ENCODE results near the gene CYLC2. TPM values are rescaled to one million over a fixed set of nuclear protein-coding genes. Genes with fewer than 3 reads are reported as not detected.

The CYLC2 gene, protein sequence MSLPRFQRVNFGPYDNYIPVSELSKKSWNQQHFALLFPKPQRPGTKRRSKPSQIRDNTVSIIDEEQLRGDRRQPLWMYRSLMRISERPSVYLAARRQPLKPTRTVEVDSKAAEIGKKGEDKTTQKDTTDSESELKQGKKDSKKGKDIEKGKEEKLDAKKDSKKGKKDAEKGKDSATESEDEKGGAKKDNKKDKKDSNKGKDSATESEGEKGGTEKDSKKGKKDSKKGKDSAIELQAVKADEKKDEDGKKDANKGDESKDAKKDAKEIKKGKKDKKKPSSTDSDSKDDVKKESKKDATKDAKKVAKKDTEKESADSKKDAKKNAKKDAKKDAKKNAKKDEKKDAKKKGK
- total RNA-seq (2014; rRNA removed; shearing (Covaris generic)): not detected in 2 replicates

DNA sequence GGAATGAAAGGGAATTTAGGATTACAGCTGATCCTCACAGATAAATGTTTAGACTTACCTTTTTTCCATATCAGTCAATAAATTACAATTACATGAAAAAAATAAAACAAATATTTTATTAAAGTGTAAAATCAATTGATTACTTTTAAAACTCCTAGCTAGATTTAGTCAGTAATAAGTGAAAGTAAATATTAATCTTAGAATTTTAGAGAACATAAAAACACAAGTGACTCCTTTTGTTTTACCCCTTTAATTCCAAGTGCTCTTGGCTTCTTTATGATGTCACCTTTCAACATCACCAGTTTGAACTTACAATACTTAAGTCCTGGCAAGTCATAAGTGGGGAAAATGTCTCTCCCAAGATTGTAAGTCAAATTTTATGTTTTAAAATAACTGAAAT lies at the start of gene CYLC2:
Gene CYLC2 (plus strand): TSS at position 301 of the 400 bp plus-strand sequence. CDS start 48 bp downstream, at position 349.
- no peak for DNase-seq (ENCODE audit: low spot score)

DNA sequence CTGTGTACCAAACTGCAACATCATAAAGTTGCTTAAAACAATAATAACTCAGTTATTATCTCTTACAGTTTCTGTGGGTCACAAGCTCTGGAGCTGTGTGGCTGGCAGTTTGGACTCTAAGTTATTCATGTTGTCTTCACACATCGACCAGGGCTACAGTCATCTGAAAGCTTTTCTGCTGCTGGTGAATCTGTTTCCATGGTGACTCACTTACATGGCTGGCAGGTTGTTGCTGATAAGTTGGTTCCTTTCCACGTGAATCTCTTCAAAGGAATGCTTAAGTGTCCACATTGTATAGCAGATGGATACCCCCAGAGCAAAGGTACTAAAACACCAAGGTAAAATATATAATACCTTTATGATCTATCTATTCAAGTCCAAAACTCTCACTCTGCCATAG lies 44.8 kb upstream of the CYLC2 start:
- peak; percentile 9 for DNase-seq (ENCODE audit: low spot score)

DNA sequence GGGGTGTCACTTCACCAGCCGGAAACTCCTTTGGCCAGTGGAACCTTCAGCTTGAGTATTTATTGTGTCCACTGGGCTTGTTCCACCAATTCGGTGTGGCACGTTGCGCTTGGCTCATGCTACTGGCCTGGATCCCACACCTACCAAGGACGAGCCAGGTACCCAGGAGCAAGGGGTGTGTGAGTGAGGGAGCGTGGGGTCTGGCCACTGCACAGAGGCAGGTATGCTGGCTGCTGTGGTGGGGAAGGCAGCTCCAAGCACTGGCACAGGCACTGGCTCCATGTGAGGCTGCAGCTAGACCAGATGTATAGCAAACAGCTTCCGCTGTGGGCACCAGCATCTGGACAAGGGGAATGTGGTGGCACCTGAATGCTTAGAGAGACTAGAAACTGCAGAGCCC lies 28.1 kb upstream of the CYLC2 start:
- DNase-seq (ENCODE audit: low spot score): no peak

DNA sequence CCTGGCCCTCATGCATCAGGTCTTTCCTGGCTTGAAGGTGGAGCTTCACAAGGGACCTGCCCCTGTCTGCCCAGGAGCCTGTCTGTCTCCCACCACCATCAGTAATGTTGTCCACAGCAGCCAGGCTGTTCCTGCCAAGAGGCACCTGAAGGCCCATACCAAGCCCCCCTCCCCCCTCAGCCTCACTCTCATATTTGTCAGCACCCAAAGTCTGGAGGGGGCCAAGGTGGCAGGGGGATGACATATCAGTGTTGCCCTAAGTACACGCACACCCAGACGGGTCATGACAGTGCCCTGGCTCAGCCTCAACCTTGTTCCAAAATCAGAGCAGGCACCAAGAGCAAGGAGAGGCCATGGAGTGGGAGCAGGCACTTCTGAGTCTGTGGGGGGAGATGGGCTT lies 27.2 kb upstream of the CYLC2 start:
- no peak for DNase-seq (ENCODE audit: low spot score)

DNA sequence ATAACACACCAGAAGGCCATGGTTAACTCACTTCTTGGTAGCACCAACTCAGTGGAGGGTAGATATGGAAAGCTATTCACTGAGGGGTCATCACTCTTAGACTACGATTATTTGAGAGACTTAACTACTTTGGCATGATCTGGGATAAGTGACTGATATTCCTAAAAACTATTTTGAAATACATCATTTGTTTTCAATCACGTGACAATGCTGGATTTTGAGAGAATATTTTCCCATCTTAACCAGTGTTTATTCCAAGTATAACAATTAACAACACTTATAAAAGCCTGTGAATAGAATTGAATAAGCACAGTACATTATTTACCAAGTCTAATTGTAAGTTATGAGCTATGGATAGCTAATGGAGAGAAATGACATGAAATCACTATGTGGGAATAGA lies 22.4 kb upstream of the CYLC2 start:
- DNase-seq (ENCODE audit: low spot score): no peak

DNA sequence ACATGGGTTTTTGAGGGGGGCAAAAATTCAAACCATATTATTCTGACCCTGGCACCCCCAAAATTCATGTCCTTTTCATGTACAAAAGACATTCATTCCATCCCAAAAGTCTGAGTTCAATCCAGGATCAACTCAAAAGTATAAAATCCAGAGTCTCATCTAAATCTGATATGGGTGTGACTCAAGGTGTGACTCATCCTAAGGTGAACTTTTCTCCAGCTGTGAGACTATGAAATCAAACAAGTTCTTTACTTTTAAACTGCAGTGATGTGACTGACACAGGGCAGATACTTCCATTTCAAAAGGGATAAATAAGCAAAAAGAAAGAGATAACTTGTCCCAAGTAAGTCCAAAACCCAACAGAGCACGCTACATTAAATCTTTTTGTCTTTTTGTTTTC lies 20.6 kb upstream of the CYLC2 start:
- DNase-seq (ENCODE audit: low spot score): peak; percentile 33

DNA sequence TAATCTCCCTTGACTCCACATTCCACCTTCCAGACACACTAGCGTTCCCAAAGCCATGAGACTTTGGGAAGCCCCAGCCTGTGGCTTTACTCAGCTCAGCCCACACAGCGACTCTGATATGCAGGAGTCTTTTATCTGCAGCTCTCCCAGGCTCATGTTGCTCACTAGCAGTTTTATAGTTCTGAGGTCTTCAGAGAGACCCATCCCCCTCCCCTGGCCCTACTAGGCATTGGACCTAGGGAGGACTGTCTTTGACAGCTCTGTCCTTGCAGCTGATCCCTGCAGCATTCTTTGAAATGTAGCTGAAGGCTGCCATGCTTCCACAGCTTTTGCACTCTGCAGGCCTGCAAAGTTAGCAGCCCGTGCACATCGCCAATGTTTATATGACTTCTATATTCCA lies 19.9 kb upstream of the CYLC2 start:
- peak; percentile 2 for DNase-seq (ENCODE audit: low spot score)

DNA sequence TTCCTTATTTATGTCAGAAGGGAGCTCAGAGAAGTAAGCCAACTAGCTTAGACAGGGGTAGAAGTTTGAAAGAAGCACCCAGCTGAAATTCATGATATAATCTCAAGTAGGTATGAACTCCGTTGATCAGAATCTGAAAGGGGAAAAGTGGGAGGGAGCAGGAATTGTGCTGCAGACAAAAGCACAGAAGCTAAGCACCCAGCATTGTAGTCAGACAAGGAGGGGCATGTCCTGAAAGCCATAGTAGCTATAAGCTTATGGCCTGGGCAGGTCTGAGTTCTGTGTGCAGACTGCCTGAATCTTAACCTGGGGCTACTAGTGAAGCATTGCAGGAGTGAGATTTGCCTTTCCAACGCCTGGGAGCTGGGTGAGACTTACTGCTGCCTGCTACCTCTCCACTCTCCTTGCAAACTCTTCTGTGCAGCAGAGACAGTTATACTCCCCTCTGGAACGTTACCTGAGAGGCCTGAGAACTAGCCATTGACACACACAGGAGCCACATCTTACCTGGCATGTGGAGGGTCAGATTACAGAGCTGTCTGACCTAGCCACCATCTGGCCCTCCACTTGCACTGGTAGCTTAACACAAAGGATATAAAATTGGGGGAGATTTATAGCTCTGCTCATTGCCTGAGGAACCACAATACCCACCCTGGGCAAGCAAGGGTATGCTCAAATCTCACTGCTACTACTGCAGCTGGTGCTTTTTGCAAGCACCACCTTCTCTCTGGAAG lies 9.8 kb upstream of the CYLC2 start:
- DNase-seq (ENCODE audit: low spot score): no peak

DNA sequence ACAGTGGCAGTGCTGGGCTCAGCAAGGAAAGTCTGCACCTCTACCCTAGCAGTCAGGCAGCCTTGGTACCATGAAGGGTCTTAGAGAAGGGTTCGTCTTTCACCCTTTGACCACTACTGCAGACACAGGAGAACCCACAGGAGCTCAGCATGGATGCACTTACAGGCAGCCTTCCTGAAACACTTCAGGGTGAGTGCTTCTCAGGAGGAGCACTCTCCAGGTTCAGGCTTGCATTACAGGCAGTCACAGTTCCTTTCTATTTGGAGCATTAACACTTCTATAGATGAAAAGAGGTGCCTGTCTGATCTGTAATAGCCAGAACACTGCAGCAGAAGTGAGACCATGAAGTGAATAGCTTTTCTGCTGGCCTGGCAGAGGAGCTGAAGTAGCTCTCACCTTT lies 8.7 kb upstream of the CYLC2 start:
- DNase-seq (ENCODE audit: low spot score): no peak

DNA sequence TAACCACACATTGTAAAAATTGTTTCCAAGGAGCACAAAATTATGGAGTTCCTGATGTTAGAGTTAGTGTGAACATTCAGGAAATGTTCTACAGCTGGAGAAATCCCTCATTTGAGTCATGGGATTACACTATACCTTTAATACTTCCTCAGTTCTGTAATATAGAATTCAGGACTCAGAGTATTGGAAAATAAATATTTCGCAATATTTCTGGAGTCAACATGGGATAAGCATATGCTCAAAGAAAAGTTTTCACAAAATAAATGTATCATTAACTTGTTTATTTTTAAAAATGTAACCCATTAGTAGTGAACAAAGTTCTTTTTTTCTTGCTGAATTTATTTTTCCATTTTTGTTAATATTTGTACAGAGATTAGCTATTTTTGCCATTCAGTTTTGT lies 8.6 kb downstream of the CYLC2 start:
- no peak for DNase-seq (ENCODE audit: low spot score)

DNA sequence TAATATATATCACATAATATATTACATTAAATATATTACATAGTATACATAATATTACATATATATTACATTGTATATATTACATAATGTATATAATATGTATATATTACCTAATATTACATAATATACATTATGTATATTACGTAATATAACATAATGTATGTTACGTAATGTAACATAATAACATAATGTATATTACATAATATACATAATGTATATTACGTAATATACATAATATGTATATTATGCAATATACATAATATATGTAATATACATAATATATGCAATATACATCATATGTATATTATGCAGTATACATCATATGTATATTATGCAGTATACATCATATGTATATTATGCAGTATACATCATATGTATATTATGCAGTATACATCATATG lies 19.1 kb downstream of the CYLC2 start:
- no peak for DNase-seq (ENCODE audit: low spot score)

DNA sequence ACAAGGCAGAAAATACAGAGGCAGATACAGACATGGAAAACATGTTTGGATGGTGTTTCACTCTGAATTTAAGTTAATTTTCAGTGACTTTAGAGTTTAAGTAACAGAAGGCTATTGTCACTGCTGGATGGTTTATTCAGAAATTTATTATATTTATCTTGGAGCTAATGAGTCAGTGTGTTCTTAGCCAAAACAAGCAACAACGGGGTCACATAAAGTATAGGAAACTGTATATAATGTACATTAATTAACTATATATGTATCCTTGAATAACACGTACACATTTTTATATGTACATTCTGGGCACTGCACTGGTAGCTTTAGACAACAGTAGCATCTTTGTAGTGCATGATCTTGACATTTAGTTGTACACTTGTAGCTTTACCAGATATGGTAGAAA lies 30.7 kb downstream of the CYLC2 start:
- DNase-seq (ENCODE audit: low spot score): no peak

DNA sequence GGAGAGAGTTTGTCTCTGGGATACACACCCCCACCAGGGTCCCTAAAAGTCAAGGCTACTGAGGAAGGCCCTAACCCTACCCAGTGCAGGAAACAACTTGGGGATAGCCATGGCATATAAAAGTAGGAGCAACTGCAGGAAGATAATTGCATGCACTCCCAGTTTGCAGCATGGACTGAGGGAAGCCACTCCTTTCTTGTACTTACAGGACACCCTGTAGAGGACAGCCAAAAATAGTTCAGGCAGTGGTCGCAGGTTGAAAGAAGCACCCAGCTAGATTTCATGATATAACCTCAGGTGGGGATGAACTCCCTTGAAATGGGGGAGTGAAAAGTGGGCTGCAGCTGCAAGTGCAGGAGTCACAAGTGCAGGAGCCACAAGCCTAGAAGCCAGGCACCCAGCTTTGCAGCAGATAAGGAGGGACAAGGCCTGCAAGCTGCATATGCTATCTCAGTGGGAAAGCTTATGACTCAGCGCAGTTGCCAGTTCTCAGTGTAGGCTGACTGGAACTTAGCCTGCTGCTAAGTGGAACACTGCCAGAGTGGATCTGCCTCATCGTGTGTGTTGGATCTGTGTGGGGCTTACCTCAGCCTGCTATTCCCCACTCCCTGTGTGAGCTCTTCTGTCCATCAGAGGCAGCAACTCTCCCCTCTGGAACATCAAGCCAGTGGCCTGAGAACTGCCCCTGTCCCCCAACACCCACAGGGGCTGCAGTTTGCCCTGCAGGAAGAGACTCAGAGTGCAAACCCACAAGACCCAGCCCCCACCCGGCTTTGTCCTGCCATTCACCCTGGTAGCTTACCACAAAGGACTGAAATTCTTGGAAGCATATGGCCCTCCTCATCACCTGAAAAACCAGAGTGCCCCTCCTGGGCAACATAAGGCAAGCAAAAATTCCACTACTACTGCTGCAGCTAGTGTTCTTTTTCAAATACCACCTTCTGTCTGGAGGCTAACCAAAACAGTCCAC lies 42.7 kb downstream of the CYLC2 start:
- DNase-seq (ENCODE audit: low spot score): peak; percentile 60

DNA sequence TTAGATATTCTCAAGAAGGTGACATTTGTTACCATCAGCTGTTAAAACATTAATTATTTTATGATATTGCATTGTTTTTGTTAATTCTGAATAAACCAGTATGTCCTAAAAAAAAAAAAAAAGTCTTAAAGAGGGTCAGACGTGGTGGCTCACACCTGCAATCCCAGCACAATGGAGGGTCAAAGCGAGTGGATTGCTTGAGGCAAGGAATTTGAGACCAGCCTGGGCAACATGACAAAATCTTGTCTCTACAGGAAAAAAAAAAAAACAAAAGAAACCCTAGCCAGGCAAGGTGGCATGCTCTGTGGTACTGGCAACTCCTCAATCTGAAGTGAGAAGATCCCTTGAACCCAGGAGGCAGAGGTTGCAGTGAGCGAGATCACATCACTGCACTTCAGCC lies 46.8 kb downstream of the CYLC2 start:
- no peak for DNase-seq (ENCODE audit: low spot score)
